ENCODE measurements around the gene FGFR4. TPM values are rescaled to one million over a fixed set of nuclear protein-coding genes. Genes with fewer than 3 reads are reported as not detected.

The FGFR4 gene
- total RNA-seq, 1 donor from 2014 or later = 34.1 TPM

GRCh38 chr5:177109810-177110209, 23.1 kb downstream of the FGFR4 start:
- DNase-seq (ENCODE audit: extremely low spot score, unreplicated experiment) = no peak
- Mint-ChIP-seq H3K9me3 (no peaks in the 10 kb centered on the region), H3K36me3 (no peaks in the 10 kb centered on the region), H3K4me1 (ENCODE audit: unreplicated experiment) (peaks cover 21% of the 10 kb centered on the region), H3K27me3 (peaks cover 3% of the 10 kb centered on the region), H3K27ac (peak overlapping the region; percentile 41), H3K4me3 (peak overlapping the region; percentile 25)
- no peak for TF ChIP-seq CTCF (conservative IDR thresholded peaks at IDR 0.05)

GRCh38 chr5:177111720-177112394, 25.1 kb downstream of the FGFR4 start:
- H3K9me3 Mint-ChIP-seq = no peaks in the 10 kb centered on the region
- no peak overlapping the region for H3K27ac Mint-ChIP-seq
- DNase-seq (ENCODE audit: extremely low spot score, unreplicated experiment) = peak; percentile 85
- H3K4me1 Mint-ChIP-seq (ENCODE audit: unreplicated experiment) = peaks cover 21% of the 10 kb centered on the region
- H3K27me3 Mint-ChIP-seq = peaks cover 7% of the 10 kb centered on the region
- no peaks in the 10 kb centered on the region for H3K36me3 Mint-ChIP-seq
- peak; percentile 95 for TF ChIP-seq CTCF (conservative IDR thresholded peaks at IDR 0.05)
- no peak overlapping the region for H3K4me3 Mint-ChIP-seq

GRCh38 chr5:177112589-177113220, 26.0 kb downstream of the FGFR4 start:
- TF ChIP-seq CTCF (conservative IDR thresholded peaks at IDR 0.05) = no peak
- no peak overlapping the region for H3K4me3 Mint-ChIP-seq
- no peak for DNase-seq (ENCODE audit: extremely low spot score, unreplicated experiment)
- no peaks in the 10 kb centered on the region for H3K9me3 Mint-ChIP-seq
- peaks cover 21% of the 10 kb centered on the region for H3K4me1 Mint-ChIP-seq (ENCODE audit: unreplicated experiment)
- H3K36me3 Mint-ChIP-seq = no peaks in the 10 kb centered on the region
- H3K27me3 Mint-ChIP-seq = peaks cover 7% of the 10 kb centered on the region
- no peak overlapping the region for H3K27ac Mint-ChIP-seq

- Mint-ChIP-seq H3K9me3 (no peaks in the 10 kb centered on the region), H3K4me1 (ENCODE audit: unreplicated experiment) (peaks cover 21% of the 10 kb centered on the region), H3K27ac (no peak overlapping the region), H3K4me3 (no peak overlapping the region), H3K27me3 (peaks cover 7% of the 10 kb centered on the region), H3K36me3 (no peaks in the 10 kb centered on the region)
- TF ChIP-seq CTCF (conservative IDR thresholded peaks at IDR 0.05) = peak; percentile 98
- no peak for DNase-seq (ENCODE audit: extremely low spot score, unreplicated experiment)
Observed at GRCh38 chr5:177113566-177114424, 27.1 kb downstream of the FGFR4 start.

GRCh38 chr5:177116631-177117373, 30.1 kb downstream of the FGFR4 start:
- Mint-ChIP-seq H3K4me3 (no peak overlapping the region), H3K4me1 (ENCODE audit: unreplicated experiment) (peaks cover 6% of the 10 kb centered on the region), H3K9me3 (no peaks in the 10 kb centered on the region), H3K36me3 (no peaks in the 10 kb centered on the region), H3K27ac (no peak overlapping the region), H3K27me3 (peaks cover 4% of the 10 kb centered on the region)
- DNase-seq (ENCODE audit: extremely low spot score, unreplicated experiment) = no peak
- TF ChIP-seq CTCF (conservative IDR thresholded peaks at IDR 0.05) = no peak
